ENCODE data around the gene MAN2B1.
"Not testable (repeated sequence)": the region's sequence is repeated elsewhere in the genome, so short reads cannot be mapped to it uniquely, and the experiment has no call there.

The MAN2B1 gene

GRCh38 chr19:12666265-12667048 lies at the start of gene MAN2B1, which contains the start of gene WDR83:
Gene MAN2B1 (minus strand): TSS chr19:12666742. CDS start chr19:12666701, 41 bp downstream.
Gene WDR83 (plus strand): TSS chr19:12666807. CDS start chr19:12669791, 2,984 bp downstream.
- DNase-seq = peak; percentile 30

- DNase-seq = no peak
These were observed 49.4 kb upstream of the MAN2B1 start for GRCh38 chr19:12715929-12716328.

- no peak for DNase-seq
These were observed 48.6 kb upstream of the MAN2B1 start for GRCh38 chr19:12715102-12715501.

- DNase-seq = not testable (repeated sequence)
These were observed 46.8 kb upstream of the MAN2B1 start for GRCh38 chr19:12713304-12713703.

GRCh38 chr19:12712077-12712476 lies 45.5 kb upstream of the MAN2B1 start:
- not testable (repeated sequence) for DNase-seq

GRCh38 chr19:12711187-12711586 lies 44.6 kb upstream of the MAN2B1 start:
- DNase-seq = no peak

DNA sequence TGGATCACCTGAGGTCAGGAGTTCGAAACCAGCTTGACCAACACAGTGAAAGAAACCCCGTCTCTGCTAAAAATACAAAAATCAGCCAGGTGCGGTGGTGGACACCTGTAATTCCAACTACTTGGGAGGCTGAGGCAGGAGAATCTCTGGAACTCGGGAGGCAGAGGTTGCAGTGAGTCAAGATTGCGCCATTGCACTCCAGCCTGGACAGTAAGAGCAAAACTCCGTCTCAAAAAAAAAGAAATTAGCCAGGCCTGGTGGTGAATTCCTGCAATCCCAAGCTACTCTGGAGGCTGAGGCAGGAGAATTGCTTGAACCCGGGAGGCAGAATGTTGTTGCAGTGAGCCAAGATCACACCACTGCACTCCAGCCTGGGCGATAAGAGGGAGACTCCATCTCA lies 42.1 kb upstream of the MAN2B1 start:
- DNase-seq = no peak

DNA sequence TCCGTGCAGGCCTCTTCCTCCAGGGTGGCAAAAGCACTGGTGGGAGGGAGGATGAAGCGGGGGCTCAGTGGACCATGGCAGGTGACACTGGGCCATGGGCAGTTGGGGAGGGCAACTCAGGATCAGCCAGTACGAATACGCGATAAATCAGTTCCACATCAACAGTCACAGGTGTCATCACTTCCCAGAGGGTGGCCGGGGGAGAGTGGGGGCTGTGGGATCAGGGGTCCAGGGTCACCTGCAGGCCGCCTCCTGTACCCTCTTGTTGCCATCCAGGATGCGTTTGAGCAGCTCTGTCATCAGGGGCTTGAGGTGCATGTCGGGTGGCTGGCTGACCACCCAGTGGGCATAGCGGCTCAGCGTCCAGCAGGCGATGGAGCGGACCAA lies 39.8 kb upstream of the MAN2B1 start:
- DNase-seq = no peak

- no peak for DNase-seq
These were observed 39.3 kb upstream of the MAN2B1 start for GRCh38 chr19:12705654-12706331.

DNA sequence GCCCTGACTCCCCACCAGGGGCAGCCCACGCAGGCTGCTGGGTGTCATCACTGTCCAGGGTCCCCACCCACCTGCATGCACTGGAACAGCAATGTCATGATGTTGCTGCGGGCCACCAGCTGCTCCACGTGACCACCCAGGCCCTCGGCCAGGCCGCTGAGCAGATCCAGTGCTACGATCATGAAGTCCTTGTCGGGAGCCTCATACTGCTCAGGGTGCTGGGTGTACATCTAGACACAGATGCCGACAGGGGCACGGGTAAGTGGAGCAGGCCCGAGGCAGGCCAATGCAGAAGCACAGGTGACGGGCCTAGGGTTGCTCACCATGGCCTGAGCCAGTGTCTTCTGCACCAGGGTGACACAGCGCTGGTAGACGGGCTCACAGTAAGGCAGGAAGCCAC lies 38.6 kb upstream of the MAN2B1 start:
- no peak for DNase-seq

DNA sequence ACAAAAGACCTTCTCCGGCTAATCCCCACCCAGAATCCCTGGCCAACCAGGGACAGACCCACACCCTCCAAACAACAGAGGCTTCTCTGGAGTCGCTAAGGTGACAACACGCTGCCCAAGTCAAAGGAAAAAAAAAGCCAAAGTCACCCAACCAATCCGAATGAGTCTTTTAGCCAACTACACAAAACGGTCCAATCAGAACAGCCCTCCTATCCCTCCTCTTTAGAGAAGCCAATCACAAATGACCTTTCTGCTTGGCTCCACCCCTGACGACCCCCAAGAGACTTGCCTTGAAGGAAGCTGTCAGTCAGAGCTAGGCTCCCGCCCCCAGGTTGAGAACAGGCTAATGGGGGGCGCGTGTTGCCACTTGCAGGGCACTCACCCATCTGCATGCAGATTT lies 36.5 kb upstream of the MAN2B1 start:
- no peak for DNase-seq

GRCh38 chr19:12701596-12702282 lies 35.2 kb upstream of the MAN2B1 start:
- no peak for DNase-seq

DNA sequence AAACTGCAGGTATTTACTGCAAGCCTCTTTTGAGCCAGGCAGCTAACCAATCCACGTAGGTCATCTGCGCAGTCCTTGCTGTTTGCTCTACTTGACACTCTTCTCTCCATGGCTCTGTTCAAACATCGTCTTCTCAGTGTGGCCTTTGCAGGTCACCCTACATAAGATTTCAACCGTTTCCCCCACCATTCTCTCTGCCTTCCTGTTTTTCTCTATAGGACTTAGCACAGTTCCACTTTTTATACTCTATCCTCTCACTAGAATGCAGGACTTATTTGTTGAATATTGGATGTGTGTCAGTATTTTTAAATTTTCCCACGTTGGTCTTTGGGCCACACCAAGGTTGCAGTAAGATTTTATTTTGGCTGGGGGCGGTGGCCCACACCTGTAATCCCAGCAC lies 31.6 kb upstream of the MAN2B1 start:
- no peak for DNase-seq

- not testable (repeated sequence) for DNase-seq
These were observed 30.9 kb upstream of the MAN2B1 start for GRCh38 chr19:12697425-12697824.

GRCh38 chr19:12696366-12697335 lies 30.1 kb upstream of the MAN2B1 start, which contains the start of gene FBXW9:
Gene FBXW9 (minus strand): TSS chr19:12696631. CDS start chr19:12696581, 50 bp downstream.
- DNase-seq = peak; percentile 70

- DNase-seq = no peak
These were observed 29.4 kb upstream of the MAN2B1 start for GRCh38 chr19:12695997-12696365.

DNA sequence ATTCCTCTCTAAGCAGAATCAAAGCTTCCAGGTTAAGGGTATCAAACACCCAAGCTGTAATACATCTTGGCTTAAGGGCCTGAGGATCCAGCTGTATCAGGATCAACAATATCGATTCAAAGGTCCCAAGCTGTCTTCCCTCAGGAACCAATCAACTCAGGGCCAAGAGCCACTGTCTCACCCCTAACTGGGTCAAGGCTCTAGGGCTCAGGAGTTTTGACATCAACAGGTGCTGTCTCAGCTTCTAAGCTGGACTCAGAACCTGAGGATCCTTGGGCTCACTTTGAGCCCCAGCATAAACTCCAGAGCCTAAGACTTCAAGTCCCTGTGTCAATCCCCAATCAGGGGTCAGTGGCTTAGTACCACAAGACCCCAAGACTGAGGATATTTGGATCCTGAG lies 29.0 kb upstream of the MAN2B1 start:
- no peak for DNase-seq

DNA sequence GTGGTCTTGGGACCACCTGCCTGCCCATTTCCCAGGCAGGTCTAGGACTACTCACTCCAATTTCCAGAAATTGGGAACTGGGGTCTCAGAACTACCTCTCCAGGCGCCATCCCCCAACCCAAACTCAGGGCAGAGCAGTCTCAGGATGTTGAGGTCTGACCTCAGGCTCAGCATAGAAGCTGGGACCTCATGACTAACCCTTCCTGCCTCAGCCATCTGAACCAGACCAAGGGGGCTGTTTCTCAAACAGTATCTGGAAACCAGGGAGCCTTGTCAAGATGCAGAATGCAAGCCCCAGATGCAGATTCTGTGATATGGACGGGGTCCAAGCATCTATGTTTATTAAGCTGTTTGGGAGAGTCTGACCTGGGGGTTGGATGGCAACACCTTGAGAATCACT lies 28.6 kb upstream of the MAN2B1 start:
- no peak for DNase-seq

DNA sequence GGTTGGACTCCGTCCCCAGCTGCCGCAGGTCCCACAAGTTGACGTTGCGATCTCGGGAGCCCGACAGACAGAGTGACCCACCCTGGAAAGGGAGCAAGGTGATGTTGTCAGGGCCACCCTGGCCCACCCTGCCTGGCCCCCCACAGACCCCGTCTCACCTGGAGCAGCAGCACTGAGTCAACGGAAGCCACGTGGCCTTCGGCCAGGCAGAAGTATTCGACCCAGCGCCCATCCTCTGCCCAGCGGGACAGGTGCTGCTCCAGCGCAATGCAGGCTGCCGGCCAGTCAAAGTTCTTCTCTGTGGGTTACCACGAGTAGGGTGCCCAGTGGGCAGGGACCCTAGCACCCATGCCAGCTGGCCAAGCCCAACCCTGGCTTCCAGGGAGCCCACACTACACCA lies 28.1 kb upstream of the MAN2B1 start:
- DNase-seq = no peak

DNA sequence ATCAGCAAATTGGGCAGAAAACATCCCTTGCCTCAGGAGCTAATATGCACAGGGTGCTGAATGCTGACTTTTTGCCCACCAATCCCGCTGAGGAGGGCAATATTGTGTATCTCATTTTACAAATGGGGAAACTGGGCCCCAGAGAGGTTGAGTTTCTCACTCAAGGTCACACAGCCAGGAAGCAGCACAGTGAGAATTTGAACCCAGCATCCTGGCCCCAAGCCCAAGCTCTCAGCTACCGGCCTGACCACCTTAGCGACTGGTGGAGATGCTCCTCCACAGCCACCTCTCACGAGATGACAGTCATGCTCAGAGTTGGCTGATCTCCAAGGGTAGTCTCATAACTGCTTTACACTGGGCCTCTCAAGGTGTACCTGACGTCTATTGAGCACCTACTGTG lies 26.4 kb upstream of the MAN2B1 start:
- DNase-seq = no peak

GRCh38 chr19:12689581-12690216 lies 23.2 kb upstream of the MAN2B1 start:
- DNase-seq = no peak

- DNase-seq = no peak
These were observed 22.5 kb upstream of the MAN2B1 start for GRCh38 chr19:12689012-12689411.
